ENCODE results near the gene KLF11.

KLF11 gene

DNA sequence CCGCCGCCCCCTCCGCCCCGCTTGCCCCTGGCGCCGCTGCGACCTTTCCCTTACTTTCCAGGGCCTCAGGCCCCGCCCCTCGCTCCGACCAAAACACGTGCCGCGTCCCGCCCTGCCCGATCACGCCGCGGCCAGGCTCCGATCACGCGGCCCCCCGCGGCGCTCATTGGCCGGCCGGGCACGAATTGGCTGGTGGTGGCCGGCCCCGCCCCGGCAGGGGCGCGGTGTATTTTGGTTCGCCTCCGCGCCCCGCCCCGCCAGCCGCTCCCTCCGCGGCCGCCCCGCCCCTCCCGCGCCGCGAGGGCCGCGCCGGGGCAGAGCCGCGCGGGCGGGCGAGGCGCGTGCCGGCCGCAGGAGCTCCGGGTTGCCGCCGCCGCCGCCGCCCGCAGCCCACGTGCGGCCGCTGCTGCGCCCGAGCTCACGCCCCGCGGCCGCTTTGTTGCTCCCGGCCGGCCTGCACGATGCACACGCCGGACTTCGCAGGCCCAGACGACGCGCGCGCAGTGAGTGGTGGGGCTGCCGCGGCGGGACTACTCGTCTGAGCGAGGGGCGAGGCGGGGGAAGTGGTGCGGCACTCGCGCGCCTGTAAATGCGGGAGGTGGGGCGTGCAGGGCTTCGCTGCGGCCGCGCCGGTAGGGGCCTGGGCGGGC is at the start of gene KLF11:
Gene KLF11, plus strand, starts transcription at position 295 of the 650 bp plus-strand sequence. Its CDS starts 167 bp downstream, at position 462.
- DNase-seq (ENCODE audit: low spot score), result peak; percentile 80

GRCh38 chr2:9994462-9994861 is 48.9 kb upstream of the KLF11 start:
- DNase-seq (ENCODE audit: low spot score), result no peak

- no peak for DNase-seq (ENCODE audit: low spot score)
Measured at GRCh38 chr2:9995059-9995458, 48.3 kb upstream of the KLF11 start.

GRCh38 chr2:9996321-9996720 is 47.0 kb upstream of the KLF11 start:
- no peak for DNase-seq (ENCODE audit: low spot score)

GRCh38 chr2:9997936-9998335 is 45.4 kb upstream of the KLF11 start:
- DNase-seq (ENCODE audit: low spot score), result no peak

- DNase-seq (ENCODE audit: low spot score), result no peak
Measured at GRCh38 chr2:9998916-9999654, 44.3 kb upstream of the KLF11 start.

GRCh38 chr2:9999693-10000092 is 43.7 kb upstream of the KLF11 start:
- no peak for DNase-seq (ENCODE audit: low spot score)

- DNase-seq (ENCODE audit: low spot score), result no peak
Measured at GRCh38 chr2:10000541-10000940, 42.8 kb upstream of the KLF11 start.

DNA sequence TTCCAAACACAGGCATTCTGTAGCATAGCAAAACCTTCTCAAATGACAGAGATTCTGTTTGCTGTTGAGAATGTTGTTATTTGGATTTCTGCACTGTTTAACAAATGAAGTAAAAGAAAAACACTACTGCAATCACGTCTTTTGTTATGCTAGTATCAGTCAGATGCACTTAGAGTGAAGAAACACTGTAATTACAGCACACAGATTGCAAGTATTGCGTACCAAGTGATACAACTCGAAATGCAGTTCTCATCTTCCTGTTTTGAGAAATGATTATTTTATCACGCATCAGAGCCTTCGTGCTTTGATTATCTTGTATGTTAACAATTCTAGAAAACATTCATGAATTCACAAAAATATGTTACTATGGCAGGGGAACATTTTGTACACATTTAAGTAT is 41.8 kb upstream of the KLF11 start:
- no peak for DNase-seq (ENCODE audit: low spot score)

GRCh38 chr2:10002109-10002508 is 41.2 kb upstream of the KLF11 start:
- DNase-seq (ENCODE audit: low spot score), result no peak

DNA sequence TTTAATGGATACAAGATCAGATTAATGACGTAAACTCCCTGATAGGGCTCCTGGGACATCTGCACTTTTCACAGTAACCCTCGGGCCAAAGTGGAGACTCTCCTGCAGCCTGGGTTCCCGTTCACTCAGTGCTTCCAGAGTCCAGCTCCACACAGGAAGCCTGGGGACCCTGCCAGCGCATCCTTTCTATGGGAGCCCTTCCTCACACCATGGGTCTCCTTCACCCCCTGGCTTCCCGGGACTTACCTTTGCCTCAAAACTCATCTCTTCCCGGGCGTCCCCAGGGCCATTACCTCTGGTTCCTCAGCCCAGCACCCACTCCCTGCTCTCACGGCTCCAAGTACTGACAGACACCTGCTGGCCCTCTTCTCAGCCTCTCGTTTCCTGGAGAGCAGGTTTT is 40.7 kb upstream of the KLF11 start:
- no peak for DNase-seq (ENCODE audit: low spot score)

GRCh38 chr2:10003206-10004125 is 39.9 kb upstream of the KLF11 start:
- no peak for DNase-seq (ENCODE audit: low spot score)

DNA sequence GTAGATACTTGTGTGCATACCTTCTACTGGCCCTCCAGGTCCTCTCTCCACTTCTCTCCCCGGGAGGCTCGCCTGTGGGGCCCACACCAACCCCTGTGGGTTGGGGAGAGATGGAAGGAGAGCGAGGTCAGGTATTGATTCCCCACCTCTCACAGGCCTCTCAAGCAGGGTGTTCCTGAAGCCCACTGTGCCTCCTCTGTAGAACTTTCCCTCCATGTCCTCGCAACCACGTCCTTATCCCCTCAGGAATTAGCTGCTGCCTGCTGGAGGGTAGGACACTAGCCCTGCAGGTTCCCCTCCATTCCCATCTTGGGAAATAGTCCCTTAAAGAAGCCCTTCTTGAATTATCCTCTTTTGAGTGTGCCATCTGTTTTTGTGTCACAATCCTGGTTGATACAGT is 38.9 kb upstream of the KLF11 start:
- DNase-seq (ENCODE audit: low spot score), result no peak

DNA sequence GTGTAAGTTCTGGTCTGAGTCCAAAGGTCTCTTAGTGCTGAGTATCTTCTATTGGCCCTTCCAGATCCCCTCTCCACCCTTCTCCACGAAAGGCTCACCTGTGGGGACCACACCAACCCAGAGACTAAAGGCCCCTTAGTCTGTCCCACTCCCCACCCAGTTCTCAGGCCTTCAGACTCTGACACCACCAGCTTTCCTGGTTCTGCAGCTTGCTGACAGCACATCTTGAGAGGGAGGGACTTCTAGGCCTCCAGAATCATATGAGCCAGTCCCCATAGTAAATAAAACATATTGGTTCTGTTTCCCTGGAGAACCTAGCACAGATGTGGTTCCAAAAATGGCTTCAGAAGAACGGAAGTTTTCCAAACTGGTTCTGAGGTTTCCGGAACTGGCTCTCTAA is 38.5 kb upstream of the KLF11 start:
- no peak for DNase-seq (ENCODE audit: low spot score)

GRCh38 chr2:10005461-10006235 is 37.7 kb upstream of the KLF11 start:
- no peak for DNase-seq (ENCODE audit: low spot score)

DNA sequence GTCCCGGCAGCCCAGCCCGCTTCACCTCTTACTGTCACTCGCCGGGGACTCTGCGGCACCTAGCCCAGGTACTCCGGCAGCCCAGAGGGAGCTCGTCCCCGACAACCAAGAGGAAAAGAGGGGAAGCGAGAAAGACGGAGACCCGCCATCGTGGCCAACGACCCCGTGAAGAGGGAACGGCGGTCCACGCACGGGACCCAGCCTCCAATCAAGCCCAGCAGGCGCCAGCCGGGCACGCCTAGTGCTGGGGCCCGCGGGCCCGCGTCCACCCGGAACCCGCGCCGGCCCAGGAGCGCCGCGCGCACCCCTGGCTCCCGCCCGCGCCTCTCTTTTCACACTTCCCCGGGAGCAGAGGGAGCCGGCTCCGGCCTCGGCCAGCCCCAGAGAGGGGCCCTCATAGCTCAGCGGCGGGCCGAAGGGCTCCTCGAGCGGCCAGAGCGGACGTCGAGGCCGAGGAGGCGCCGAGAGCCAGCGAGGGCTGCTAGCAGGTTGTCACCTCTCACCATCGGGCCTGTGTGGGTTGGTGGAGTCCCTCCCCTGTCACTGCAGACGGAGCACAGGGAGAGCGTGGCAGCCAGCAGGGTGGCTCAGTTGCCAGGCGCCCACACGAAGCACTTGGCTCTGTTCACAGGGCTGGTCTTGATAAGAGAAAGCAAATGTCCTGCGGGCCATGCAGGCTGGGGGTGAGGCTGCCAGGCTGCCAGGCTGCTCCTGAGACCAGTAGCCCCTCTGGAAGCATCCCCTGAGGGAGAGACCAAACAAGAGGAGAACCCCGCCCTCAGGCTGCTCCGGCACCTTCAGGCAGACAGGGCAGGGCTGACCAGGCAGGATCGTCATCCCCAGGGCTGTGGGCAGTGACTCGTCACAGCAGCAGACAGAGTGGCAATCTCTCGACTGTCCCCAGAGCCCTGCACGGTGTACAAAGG is 36.9 kb upstream of the KLF11 start:
- DNase-seq (ENCODE audit: low spot score), result no peak

DNA sequence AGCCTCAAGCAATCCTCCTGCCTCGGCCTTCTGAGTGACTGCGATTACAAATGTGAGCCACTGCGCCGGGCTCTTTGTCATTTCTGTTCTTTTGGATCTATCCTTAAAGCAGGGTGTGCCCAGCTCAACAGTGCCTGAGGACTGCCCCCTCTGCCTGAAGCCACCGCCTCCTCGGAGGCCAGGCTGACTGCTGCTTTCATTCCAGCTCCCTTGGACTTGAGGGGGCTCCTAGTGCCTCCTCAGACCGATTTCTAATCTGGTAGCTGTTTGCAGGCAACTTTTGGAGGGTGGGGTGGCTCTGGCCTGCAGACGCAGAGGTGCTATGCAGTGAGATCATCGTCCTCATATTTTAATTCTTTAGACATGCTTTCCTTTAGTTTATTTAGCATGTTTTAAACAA is 35.9 kb upstream of the KLF11 start:
- no peak for DNase-seq (ENCODE audit: low spot score)

DNA sequence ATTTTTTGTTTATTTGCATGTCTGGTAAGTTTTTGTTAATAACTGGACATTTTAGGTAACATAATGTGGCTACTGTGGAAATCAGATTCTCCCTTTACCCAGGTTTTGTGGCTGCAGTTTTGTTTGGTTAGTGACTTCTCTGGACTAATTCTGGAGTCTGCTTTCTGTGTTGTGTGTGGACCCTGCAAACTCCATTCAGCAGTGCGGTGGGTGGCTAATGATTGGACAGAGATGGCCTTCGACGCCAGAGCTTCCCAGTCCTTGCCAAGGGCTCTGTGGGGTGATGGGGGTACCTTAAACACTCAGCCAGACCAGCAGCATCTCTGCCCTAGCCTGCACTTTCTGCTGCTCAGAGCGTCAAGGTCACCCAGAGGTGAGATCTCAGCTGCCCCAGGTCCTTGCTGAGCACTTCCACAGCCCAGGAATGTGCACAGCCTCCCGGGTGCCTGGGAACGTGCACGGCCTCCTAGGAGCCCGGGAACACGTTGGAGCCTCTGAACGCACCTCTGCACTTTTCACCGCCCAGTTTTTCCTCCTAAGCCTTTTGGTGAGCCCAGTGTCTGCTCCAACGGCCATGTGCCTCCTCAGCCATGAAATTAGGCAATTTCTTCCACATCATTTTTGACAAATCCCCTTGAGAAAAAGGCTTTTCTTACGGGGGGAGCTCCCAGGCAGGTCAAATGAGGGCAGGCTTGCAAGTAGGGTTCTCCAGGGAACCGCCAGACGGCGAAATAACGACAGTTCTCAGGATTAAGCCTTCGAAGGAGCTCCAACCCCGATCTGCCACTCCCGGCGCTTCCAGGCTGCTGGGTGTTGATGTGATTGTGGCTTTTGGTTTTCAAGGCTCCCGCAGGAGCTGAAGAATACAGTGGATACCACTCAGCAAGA is 35.2 kb upstream of the KLF11 start:
- no peak for DNase-seq (ENCODE audit: low spot score)

DNA sequence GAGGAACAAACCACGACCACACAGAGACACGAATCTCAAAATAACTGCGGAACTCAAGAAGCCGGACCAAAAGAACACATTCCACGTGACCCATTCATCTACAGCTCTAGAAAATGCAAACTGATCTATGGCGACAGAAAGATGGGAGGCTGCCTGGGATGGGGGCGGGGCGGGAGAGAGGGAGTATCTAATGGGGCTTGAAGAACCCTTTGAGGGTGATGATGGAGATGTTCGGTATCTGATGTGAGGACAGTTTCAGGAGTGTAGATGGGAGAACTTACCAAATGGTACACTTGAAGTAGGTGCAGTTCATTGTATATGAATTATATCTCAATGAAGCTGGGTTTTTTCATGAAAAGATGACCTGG is 34.6 kb upstream of the KLF11 start:
- no peak for DNase-seq (ENCODE audit: low spot score)

DNA sequence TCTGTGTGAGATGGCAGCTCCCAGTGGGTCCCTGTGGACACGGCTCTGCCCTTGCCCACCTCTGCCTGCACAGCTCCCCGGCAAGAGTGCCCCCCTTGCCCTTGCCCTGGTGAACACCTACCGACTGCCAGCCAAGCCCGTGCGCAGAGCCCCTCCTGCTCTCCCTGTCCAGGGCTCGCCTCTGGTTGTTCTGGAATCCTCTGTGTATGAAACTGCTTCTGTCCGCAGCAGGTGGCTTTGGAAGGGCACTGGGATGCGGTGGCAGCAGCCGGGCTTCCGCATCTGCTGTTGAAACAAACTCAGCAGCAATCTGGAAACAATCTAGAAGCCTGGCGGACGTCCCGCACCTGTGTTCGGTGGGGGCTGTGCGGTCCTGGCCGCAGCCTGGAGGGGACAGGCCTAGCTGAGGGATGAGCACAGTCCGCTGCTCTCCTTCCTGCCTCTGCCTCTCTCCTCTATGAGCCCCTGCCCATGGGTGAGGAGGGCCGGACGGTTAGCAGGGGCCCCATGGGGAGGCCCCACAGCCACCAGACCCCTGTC is 34.0 kb upstream of the KLF11 start:
- DNase-seq (ENCODE audit: low spot score), result no peak

Measured in kidney capillary endothelial cell (primary cell).